Measurements from ENCODE around the gene AKT3. TPM values are rescaled to one million over a fixed set of nuclear protein-coding genes. Genes with fewer than 3 reads are reported as not detected.

The AKT3 gene
- total and polyA plus RNA-seq, 2 donors (not counting 1 experiment from before 2014, with no cell fraction given), result 37.8 to 42.0 TPM

- H3K4me3 ChIP-seq (replicated peaks in 1 of 4; ENCODE audit: control extremely low read depth in 1 of 4, insufficient read depth in 1 of 4, low read depth in 3 of 4, low read length in 4 of 4), result no peak overlapping the region
- DNase-seq (ENCODE audit: low read depth in 2 of 2), result no peak
- no peak overlapping the region for H2AFZ ChIP-seq (ENCODE audit: low read length)
- H3K79me2 ChIP-seq (ENCODE audit: control insufficient read depth, insufficient read depth, low read length), result peaks cover 5% of the 10 kb centered on the region
- no peaks in the 10 kb centered on the region for H3K27me3 ChIP-seq (ENCODE audit: control insufficient read depth, insufficient read depth, low read length)
- H3K36me3 ChIP-seq (ENCODE audit: control insufficient read depth, insufficient read depth, low read length), result peaks cover 3% of the 10 kb centered on the region
- no peaks in the 10 kb centered on the region for H3K9me3 ChIP-seq (ENCODE audit: control insufficient read depth, insufficient read depth, low read depth, low read length)
- H3K4me2 ChIP-seq (ENCODE audit: extremely low read depth, insufficient read depth, low read length), result no peak overlapping the region
- TF ChIP-seq CTCF (conservative IDR thresholded peaks at IDR 0.05 in 1 of 2, IDR thresholded peaks at IDR 0.05 in 1 of 2; ENCODE audit: low read depth in 1 of 2, low read length in 2 of 2) (no peak), EZH2 (IDR thresholded peaks at IDR 0.05; ENCODE audit: low read length, missing control alignments) (no peak)
- H3K27ac ChIP-seq (ENCODE audit: insufficient read depth, low read length), result no peak overlapping the region
- peaks cover 4% of the 10 kb centered on the region for H3K4me1 ChIP-seq (ENCODE audit: control insufficient read depth, extremely low read depth, insufficient read depth, low read length)
- H4K20me1 ChIP-seq (ENCODE audit: control insufficient read depth, extremely low read depth, insufficient read depth, low read length), result no peaks in the 10 kb centered on the region
- no peak overlapping the region for H3K9ac ChIP-seq (ENCODE audit: insufficient read depth, low read length)
Measured at GRCh38 chr1:243727503-243728203, 122.4 kb downstream of the AKT3 start.

DNA sequence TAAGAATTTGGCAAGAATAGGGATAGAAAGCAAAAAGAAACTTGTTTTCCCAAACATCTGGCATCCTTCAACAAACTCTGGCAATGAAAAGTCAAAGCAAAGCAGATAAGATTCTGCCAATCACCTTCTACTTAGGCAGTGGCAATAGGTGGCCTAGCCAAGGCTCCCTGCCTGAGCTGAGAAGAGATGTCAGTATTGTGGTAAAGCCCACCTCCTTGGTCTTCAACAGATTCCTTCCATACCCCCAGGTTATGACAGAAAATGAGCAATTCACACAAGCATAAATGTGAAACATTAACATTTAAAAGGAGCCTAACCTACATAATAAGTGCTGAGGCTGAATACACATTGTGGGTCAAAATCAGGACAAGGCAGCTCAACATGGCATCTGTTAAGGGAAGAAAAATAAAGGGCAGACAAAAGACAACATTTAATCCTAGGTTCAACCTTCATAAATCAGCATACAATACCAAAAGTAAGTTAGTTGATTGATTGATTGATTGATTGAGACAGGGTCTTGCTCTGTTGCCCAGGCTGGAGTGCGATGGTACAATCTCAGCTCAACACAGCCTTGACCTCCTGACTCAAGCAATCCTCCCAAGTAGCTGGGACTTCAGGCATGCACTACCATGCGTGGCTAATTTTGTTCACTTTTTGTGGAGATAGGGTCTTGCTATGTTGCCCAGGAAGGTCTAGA, 123.1 kb downstream of the AKT3 start:
- Histone ChIP-seq H3K27ac (ENCODE audit: insufficient read depth, low read length) (no peak overlapping the region), H3K4me3 (replicated peaks in 1 of 4; ENCODE audit: control extremely low read depth in 1 of 4, insufficient read depth in 1 of 4, low read depth in 3 of 4, low read length in 4 of 4) (no peak overlapping the region), H2AFZ (ENCODE audit: low read length) (no peak overlapping the region), H3K79me2 (ENCODE audit: control insufficient read depth, insufficient read depth, low read length) (peaks cover 5% of the 10 kb centered on the region), H3K9ac (ENCODE audit: insufficient read depth, low read length) (no peak overlapping the region), H3K27me3 (ENCODE audit: control insufficient read depth, insufficient read depth, low read length) (no peaks in the 10 kb centered on the region), H3K9me3 (ENCODE audit: control insufficient read depth, insufficient read depth, low read depth, low read length) (no peaks in the 10 kb centered on the region), H3K4me2 (ENCODE audit: extremely low read depth, insufficient read depth, low read length) (no peak overlapping the region), H3K4me1 (ENCODE audit: control insufficient read depth, extremely low read depth, insufficient read depth, low read length) (peaks cover 4% of the 10 kb centered on the region), H4K20me1 (ENCODE audit: control insufficient read depth, extremely low read depth, insufficient read depth, low read length) (no peaks in the 10 kb centered on the region), H3K36me3 (ENCODE audit: control insufficient read depth, insufficient read depth, low read length) (peaks cover 3% of the 10 kb centered on the region)
- DNase-seq (ENCODE audit: low read depth in 2 of 2), result no peak
- TF ChIP-seq CTCF (conservative IDR thresholded peaks at IDR 0.05 in 1 of 2, IDR thresholded peaks at IDR 0.05 in 1 of 2; ENCODE audit: low read depth in 1 of 2, low read length in 2 of 2) (no peak), EZH2 (IDR thresholded peaks at IDR 0.05; ENCODE audit: low read length, missing control alignments) (no peak)

GRCh38 chr1:243725846-243726245, 124.2 kb downstream of the AKT3 start:
- H2AFZ ChIP-seq (ENCODE audit: low read length), result no peak overlapping the region
- H3K4me3 ChIP-seq (replicated peaks in 1 of 4; ENCODE audit: control extremely low read depth in 1 of 4, insufficient read depth in 1 of 4, low read depth in 3 of 4, low read length in 4 of 4), result no peak overlapping the region
- H3K27me3 ChIP-seq (ENCODE audit: control insufficient read depth, insufficient read depth, low read length), result no peaks in the 10 kb centered on the region
- H3K36me3 ChIP-seq (ENCODE audit: control insufficient read depth, insufficient read depth, low read length), result peaks cover 3% of the 10 kb centered on the region
- H3K4me2 ChIP-seq (ENCODE audit: extremely low read depth, insufficient read depth, low read length), result no peak overlapping the region
- no peak overlapping the region for H3K27ac ChIP-seq (ENCODE audit: insufficient read depth, low read length)
- TF ChIP-seq EZH2 (IDR thresholded peaks at IDR 0.05; ENCODE audit: low read length, missing control alignments) (no peak), CTCF (conservative IDR thresholded peaks at IDR 0.05 in 1 of 2, IDR thresholded peaks at IDR 0.05 in 1 of 2; ENCODE audit: low read depth in 1 of 2, low read length in 2 of 2) (no peak)
- peak in 1 of 2 donors; percentile 35 for DNase-seq (ENCODE audit: low read depth in 2 of 2)
- no peak overlapping the region for H3K9ac ChIP-seq (ENCODE audit: insufficient read depth, low read length)
- H3K9me3 ChIP-seq (ENCODE audit: control insufficient read depth, insufficient read depth, low read depth, low read length), result no peaks in the 10 kb centered on the region
- peaks cover 4% of the 10 kb centered on the region for H3K4me1 ChIP-seq (ENCODE audit: control insufficient read depth, extremely low read depth, insufficient read depth, low read length)
- H3K79me2 ChIP-seq (ENCODE audit: control insufficient read depth, insufficient read depth, low read length), result peaks cover 5% of the 10 kb centered on the region
- no peaks in the 10 kb centered on the region for H4K20me1 ChIP-seq (ENCODE audit: control insufficient read depth, extremely low read depth, insufficient read depth, low read length)

Data from fibroblast of lung (primary cell).